ENCODE data around the gene FRMD1.

Gene FRMD1

GRCh38 chr6:168039849-168040248 is 39.2 kb downstream of the FRMD1 start:
- no peak for DNase-seq

- DNase-seq = no peak
Measured at GRCh38 chr6:168039301-168039700, 39.7 kb downstream of the FRMD1 start.

GRCh38 chr6:168038576-168039140 is 40.4 kb downstream of the FRMD1 start:
- no peak for DNase-seq

GRCh38 chr6:168037856-168038255 is 41.2 kb downstream of the FRMD1 start:
- DNase-seq = no peak

GRCh38 chr6:168037242-168037641 is 41.8 kb downstream of the FRMD1 start:
- DNase-seq = no peak

- no peak for DNase-seq
Measured at GRCh38 chr6:168035661-168036545, 43.1 kb downstream of the FRMD1 start.

- DNase-seq = no peak
Measured at GRCh38 chr6:168035098-168035660, 43.8 kb downstream of the FRMD1 start.

- DNase-seq = no peak
Measured at GRCh38 chr6:168034537-168034936, 44.5 kb downstream of the FRMD1 start.

GRCh38 chr6:168033791-168034190 is 45.2 kb downstream of the FRMD1 start:
- no peak for DNase-seq

GRCh38 chr6:168032005-168032760 is 46.8 kb downstream of the FRMD1 start:
- no peak for DNase-seq

- no peak for DNase-seq
Measured at GRCh38 chr6:168031411-168031971, 47.5 kb downstream of the FRMD1 start.

- no peak for DNase-seq
Measured at GRCh38 chr6:168030908-168031307, 48.1 kb downstream of the FRMD1 start.

- DNase-seq = no peak
Measured at GRCh38 chr6:168030218-168030746, 48.7 kb downstream of the FRMD1 start.

- DNase-seq = no peak
Measured at GRCh38 chr6:168029459-168030217, 49.4 kb downstream of the FRMD1 start.

GRCh38 chr6:168028181-168028580 is 50.8 kb downstream of the FRMD1 start:
- DNase-seq = no peak

GRCh38 chr6:168027521-168027920 is 51.5 kb downstream of the FRMD1 start:
- DNase-seq = no peak

- DNase-seq = no peak
Measured at GRCh38 chr6:168026925-168027324, 52.1 kb downstream of the FRMD1 start.

GRCh38 chr6:168025831-168026710 is 52.9 kb downstream of the FRMD1 start:
- no peak for DNase-seq

GRCh38 chr6:168024951-168025510 is 54.0 kb downstream of the FRMD1 start:
- DNase-seq = no peak

- DNase-seq = no peak
Measured at GRCh38 chr6:168022488-168023321, 56.3 kb downstream of the FRMD1 start.

Data from NK-92 treated with Interleukin-12 subunit alpha and Interleukin-12 subunit beta, amount 100 ng/mL, for 24 hours (cell line).